GM06990 (cell line): ENCODE measurements around the gene SNTG2.
"Not testable (repeated sequence)": the region's sequence is repeated elsewhere in the genome, so short reads cannot be mapped to it uniquely, and the experiment has no call there.

ENCODE experiments used
- DNase-seq: peaks from one replicate; pipeline ENCODE4 v3.0.0-alpha.2; 2011; ENCODE audit not compliant: insufficient read length; ENCODE audit errors: extremely low read depth
- H3K27me3 ChIP-seq: replicated peaks from 2 replicates; pipeline ENCODE4 v1.6.0; 2011; ENCODE audit warnings: low read length; ENCODE audit not compliant: control insufficient read depth, insufficient read depth
- H3K36me3 ChIP-seq: 2 replicates; pipeline ENCODE4 v1.5.1; 2011; ENCODE audit warnings: low read length; ENCODE audit not compliant: control insufficient read depth, insufficient read depth
- H3K4me3 ChIP-seq: replicated peaks from 2 replicates; pipeline ENCODE4 v1.5.1; 2011; ENCODE audit warnings: low read depth, mild to moderate bottlenecking, control low read depth, low read length
- CTCF ChIP-seq: IDR thresholded peaks from 2 replicates; pipeline ENCODE4 v1.5.1; 2011; ENCODE audit warnings: low read length, control low read depth, mild to moderate bottlenecking, inconsistent platforms; ENCODE audit not compliant: insufficient read depth, poor library complexity, severe bottlenecking

Gene SNTG2

GRCh38 chr2:1088940-1089339, 138.3 kb downstream of the SNTG2 start:
- Histone ChIP-seq H3K36me3 (no peaks in the 10 kb centered on the region), H3K27me3 (no peaks in the 10 kb centered on the region), H3K4me3 (no peak overlapping the region)
- no peak for DNase-seq
- TF ChIP-seq CTCF = no peak

DNA sequence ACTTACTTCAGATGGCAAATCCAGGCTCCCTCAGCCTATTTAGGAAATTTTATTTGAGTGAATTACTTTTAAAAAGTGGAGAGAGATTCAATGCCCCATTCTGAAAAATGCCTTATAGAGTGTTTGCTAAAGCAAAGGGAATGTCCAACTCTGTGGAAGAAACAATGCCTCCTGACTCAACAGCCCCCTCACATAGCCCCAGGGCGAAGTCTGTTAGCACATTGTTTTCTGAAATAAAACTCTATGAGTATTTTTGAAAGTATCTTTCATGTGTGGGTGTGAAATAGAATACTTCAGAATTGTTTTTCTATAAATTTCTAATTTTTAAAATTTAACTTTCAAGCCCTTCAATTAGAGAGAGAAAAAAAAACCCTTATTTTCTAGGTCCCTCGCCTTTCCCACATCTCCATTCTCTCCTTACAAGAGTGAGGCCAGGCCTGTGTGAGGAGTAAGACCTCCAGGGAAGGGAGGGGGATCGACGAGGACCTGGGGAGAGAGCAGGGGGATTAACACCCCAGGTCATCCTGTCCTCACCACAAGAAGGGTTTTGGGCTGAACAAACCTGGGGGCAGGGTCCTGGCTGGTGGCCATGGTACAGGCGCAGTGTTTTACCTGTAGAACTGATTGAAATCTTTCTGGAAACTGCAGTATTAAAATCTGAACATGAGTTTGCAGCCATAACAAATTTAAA, 141.4 kb downstream of the SNTG2 start:
- DNase-seq = no peak
- Histone ChIP-seq H3K27me3 (no peaks in the 10 kb centered on the region), H3K36me3 (no peaks in the 10 kb centered on the region), H3K4me3 (no peak overlapping the region)
- no peak for TF ChIP-seq CTCF

DNA sequence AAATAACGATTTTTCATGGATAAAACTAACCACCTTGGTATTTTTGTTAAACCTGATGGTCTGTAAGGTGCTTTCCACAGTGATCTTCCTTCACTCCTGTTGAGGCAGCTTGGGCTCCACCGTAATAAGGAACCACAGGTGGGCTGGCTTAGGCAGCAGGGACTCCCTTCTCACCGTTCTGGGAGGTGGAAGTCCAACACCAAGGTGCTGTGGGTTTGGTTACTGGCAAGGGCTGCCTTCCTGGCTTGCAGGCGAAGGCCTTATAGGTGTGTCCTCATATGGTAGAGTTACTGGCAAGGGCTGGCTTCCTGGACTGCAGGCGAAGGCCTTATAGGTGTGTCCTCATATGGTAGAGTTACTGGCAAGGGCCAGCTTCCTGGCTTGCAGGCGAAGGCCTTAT, 143.0 kb downstream of the SNTG2 start:
- H3K27me3 ChIP-seq, DNase-seq, H3K4me3 ChIP-seq, H3K36me3 ChIP-seq: not testable (repeated sequence)

DNA sequence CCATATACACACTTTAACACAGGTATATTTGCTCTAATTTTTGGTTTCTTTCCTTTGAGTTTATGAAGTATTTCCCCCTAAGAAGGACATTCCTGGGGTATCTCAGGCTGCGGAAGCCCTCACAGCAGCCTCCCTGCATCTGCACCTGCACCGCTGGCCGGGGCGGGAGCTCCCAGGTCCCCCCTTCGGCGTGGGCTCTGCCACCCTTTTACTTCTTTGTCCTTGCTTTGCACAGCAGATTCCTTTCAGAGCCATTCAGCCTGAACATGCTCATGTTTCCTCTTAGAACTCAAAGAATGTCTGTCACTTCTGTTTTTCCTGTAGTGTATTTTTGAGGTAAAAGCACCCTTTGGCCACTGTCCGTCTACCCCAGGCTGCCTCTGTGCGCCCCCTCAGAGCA, 146.5 kb downstream of the SNTG2 start:
- H3K4me3 ChIP-seq = no peak overlapping the region
- no peaks in the 10 kb centered on the region for H3K27me3 ChIP-seq
- DNase-seq = no peak
- H3K36me3 ChIP-seq = no peaks in the 10 kb centered on the region
- TF ChIP-seq CTCF = no peak

GRCh38 chr2:1099418-1099817, 148.8 kb downstream of the SNTG2 start:
- no peak for DNase-seq
- TF ChIP-seq CTCF = no peak
- no peaks in the 10 kb centered on the region for H3K36me3 ChIP-seq
- H3K4me3 ChIP-seq = no peak overlapping the region
- H3K27me3 ChIP-seq = no peaks in the 10 kb centered on the region

- Histone ChIP-seq H3K36me3 (no peaks in the 10 kb centered on the region), H3K27me3 (no peaks in the 10 kb centered on the region)
- no peak for DNase-seq
Observed at GRCh38 chr2:1101011-1101782, 150.5 kb downstream of the SNTG2 start.

More at GRCh38 chr2:1101011-1101782, 150.5 kb downstream of the SNTG2 start:
- no peak overlapping the region for H3K4me3 ChIP-seq
- no peak for TF ChIP-seq CTCF
